B cell (primary cell): ENCODE data around the gene KLHL22. TPM values are rescaled to one million over a fixed set of nuclear protein-coding genes. Genes with fewer than 3 reads are reported as not detected.

Experiments used
- ATAC-seq: fragments of 200-7000 bp; cut with Tn5 transposase; one replicate; pipeline ENCODE4 v1.10.0; 2021; ENCODE audit warnings: low read depth, mild to moderate bottlenecking, moderate number of reproducible peaks, moderate library complexity
- CTCF ChIA-PET: fragments of 350-600 bp; sonication (Branson Sonifier 250); formaldehyde crosslinking; loops from one replicate; lab custom pipeline; 2021; ENCODE audit warnings: antibody characterized with exemption, inconsistent platforms; lab: Charles Lee
- POLR2A ChIA-PET: fragments of 350-600 bp; sonication (Branson Sonifier 250); formaldehyde crosslinking; loops from one replicate; lab custom pipeline; 2021; ENCODE audit warnings: antibody characterized with exemption; lab: Charles Lee
- DNase-seq: peaks from one replicate; pipeline ENCODE4 v3.0.0; 2013
- H2AFZ ChIP-seq: 2 replicates; pipeline ENCODE4 v1.6.1; 2012; ENCODE audit warnings: mild to moderate bottlenecking, low read depth, low read length; ENCODE audit not compliant: insufficient read depth, poor library complexity, severe bottlenecking
- H3K27ac ChIP-seq, 2 donors: 1 replicate in 1 of 2; 2 replicates in 1 of 2; pipeline ENCODE4 v1.5.1; 2012 to 2013; ENCODE audit warnings: low read length in 2 of 2, mild to moderate bottlenecking in 2 of 2, moderate library complexity in 1 of 2
- H3K27me3 ChIP-seq, 4 experiments: fragments of 200-600 bp in 1 of 4; sonication (generic) in 1 of 4; replicated peaks in 1 of 4; 1 replicate in 2 of 4; 2 replicates in 2 of 4; pipeline versions ENCODE4 v1.6.1 to v1.7.0; 2013 to 2016; ENCODE audit warnings: low read length in 3 of 4, mild to moderate bottlenecking in 2 of 4, mixed read lengths in 1 of 4, moderate library complexity in 1 of 4; ENCODE audit not compliant: insufficient read depth in 4 of 4, control insufficient read depth in 3 of 4; ENCODE audit errors: control extremely low read depth in 1 of 4
- H3K36me3 ChIP-seq, 2 experiments: replicated peaks in 1 of 2; 1 replicate in 1 of 2; 2 replicates in 1 of 2; pipeline versions ENCODE4 v1.6.1 to v1.7.1; 2013; ENCODE audit warnings: low read length in 1 of 2; ENCODE audit not compliant: insufficient read depth in 2 of 2, control insufficient read depth in 1 of 2; ENCODE audit errors: control extremely low read depth in 1 of 2, extremely low read depth in 1 of 2
- H3K4me1 ChIP-seq, 2 donors: fragments of 200-600 bp in 1 of 2; sonication (generic) in 1 of 2; 1 replicate in 1 of 2; 2 replicates in 1 of 2; pipeline versions ENCODE4 v1.5.1 to v1.6.1; 2013 to 2017; ENCODE audit warnings: low read length in 2 of 2; ENCODE audit not compliant: control insufficient read depth in 2 of 2, insufficient read depth in 2 of 2
- H3K4me2 ChIP-seq: replicated peaks from 2 replicates; pipeline ENCODE3; 2012; ENCODE audit warnings: mild to moderate bottlenecking, low read depth, low read length; ENCODE audit not compliant: poor library complexity, severe bottlenecking
- H3K4me3 ChIP-seq, 5 experiments: fragments of 200-600 bp in 1 of 5; sonication (generic) in 1 of 5; 1 replicate in 3 of 5; 2 replicates in 2 of 5; pipeline versions ENCODE4 v1.5.1 to v1.7.0; 2011 to 2016; ENCODE audit warnings: low read length in 4 of 5, mild to moderate bottlenecking in 4 of 5, low read depth in 2 of 5, control low read depth in 1 of 5, moderate library complexity in 1 of 5; ENCODE audit not compliant: insufficient read depth in 1 of 5; ENCODE audit errors: control extremely low read depth in 1 of 5, extremely low read depth in 1 of 5
- H3K79me2 ChIP-seq: fragments of 200-600 bp; sonication (generic); one replicate; pipeline ENCODE4 v1.6.0; 2016; ENCODE audit warnings: low read length; ENCODE audit not compliant: control insufficient read depth, insufficient read depth
- H3K9ac ChIP-seq: fragments of 200-600 bp; sonication (generic); 2 replicates; pipeline ENCODE4 v1.6.1; 2017; ENCODE audit warnings: mild to moderate bottlenecking, low read length, moderate library complexity
- H3K9me3 ChIP-seq, 3 donors: one replicate each; pipeline versions ENCODE4 v1.6.1 to v1.7.1; 2013; ENCODE audit warnings: low read length in 2 of 3; ENCODE audit not compliant: control insufficient read depth in 2 of 3, insufficient read depth in 1 of 3; ENCODE audit errors: control extremely low read depth in 1 of 3
- H4K20me1 ChIP-seq: 2 replicates; pipeline ENCODE4 v1.6.0; 2012; ENCODE audit warnings: mild to moderate bottlenecking, low read length; ENCODE audit not compliant: insufficient read depth, control insufficient read depth, poor library complexity, severe bottlenecking
- H3K27ac Mint-ChIP-seq: one replicate; pipeline ENCODE4 v1.8.0; 2021; ENCODE audit warnings: mixed read lengths
- H3K27me3 Mint-ChIP-seq: one replicate; pipeline ENCODE4 v1.8.0; 2021; ENCODE audit warnings: mixed read lengths
- H3K4me1 Mint-ChIP-seq: one replicate; pipeline ENCODE4 v1.8.0; 2021; ENCODE audit warnings: mixed read lengths
- H3K4me3 Mint-ChIP-seq: one replicate; pipeline ENCODE4 v1.8.0; 2021; ENCODE audit warnings: mixed read lengths
- H3K9me3 Mint-ChIP-seq: one replicate; pipeline ENCODE4 v1.8.0; 2022; ENCODE audit warnings: mixed read lengths; ENCODE audit not compliant: insufficient read depth
- EZH2 ChIP-seq: IDR thresholded peaks from 2 replicates; pipeline ENCODE4 v1.6.1; 2012; ENCODE audit warnings: borderline replicate concordance, low read depth, mild to moderate bottlenecking, moderate library complexity, low read length; ENCODE audit not compliant: insufficient read depth, poor library complexity, severe bottlenecking
- WGBS: methylation state at CpG from one replicate; pipeline ENCODE4 v1.1.5; 2013; ENCODE audit warnings: missing lambda C conversion rate; ENCODE audit not compliant: insufficient coverage; 5-methylcytosine and 5-hydroxymethylcytosine counted together
- intact Hi-C: fragments of 100-400 bp; cut with micrococcal nuclease; formaldehyde crosslinking; loops from one replicate; pipeline ENCODE4 v1.10.0; 2022
- polyA plus RNA-seq: library from polyadenylated mRNA; depleted of rRNA; stranded (reverse); fragments of >200 nt; gene quantifications from 2 replicates; pipeline ENCODE4 v1.2.3, GENCODE V29; 2012
- total RNA-seq, 2 donors: library from RNA; stranded (reverse); fragments of 120-200 nt in 1 of 2; gene quantifications; 1 replicate in 1 of 2; 2 replicates in 1 of 2; pipeline versions ENCODE4 v1.2.3 to v1.2.4, GENCODE V29; 2013 to 2022
- TF ChIP-seq, protein P1 (sequence below): fragments of 200-600 bp; IDR thresholded peaks from one replicate; pipeline ENCODE4 v1.8.0; 2022; ENCODE audit warnings: antibody characterized with exemption, mild to moderate bottlenecking

KLHL22 gene
- total and polyA plus RNA-seq, 2 donors (not counting 1 experiment from before 2014, with no cell fraction given) = 37.0 to 45.6 TPM

DNA sequence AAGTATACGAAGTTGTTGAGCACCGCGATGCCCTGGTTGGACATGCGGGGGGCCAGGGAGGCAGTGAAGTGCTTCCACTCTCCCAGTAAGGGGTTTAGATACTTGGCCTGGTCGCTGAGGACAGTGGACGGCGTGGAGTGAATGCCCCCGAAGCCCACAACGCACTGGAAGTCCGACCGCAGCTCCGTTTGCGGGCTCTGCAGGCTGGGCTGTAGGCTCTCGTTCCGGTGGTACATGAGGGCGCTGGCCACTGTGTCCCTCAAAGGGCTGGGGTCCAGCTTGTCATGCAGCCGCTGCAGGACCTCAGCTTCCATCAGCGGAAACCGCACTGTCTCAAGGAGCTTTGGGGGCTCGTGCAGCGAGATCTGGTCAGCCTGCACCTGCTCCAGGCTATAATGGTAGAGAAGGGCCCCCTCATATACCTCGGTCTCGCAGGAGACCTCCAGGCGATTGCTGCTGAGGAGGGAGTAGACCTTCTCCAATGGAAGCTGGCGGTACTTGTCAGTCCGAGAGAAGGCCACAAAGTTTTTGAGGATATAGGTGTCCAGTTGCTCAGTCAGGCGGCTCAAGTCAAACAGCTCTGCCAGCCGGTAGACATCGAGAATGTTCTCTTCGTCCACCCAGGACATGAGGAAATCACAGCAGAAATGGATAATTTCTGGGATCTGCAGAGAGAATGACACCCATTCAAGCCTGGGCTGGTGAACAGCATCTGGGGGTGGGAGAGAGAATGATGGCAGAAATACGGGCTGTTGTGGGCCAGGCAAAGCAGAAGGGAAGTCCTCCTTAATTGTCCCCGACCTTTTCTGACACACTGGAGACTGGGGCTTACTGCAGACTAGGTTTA, 30.5 kb downstream of the KLHL22 start:
- Histone ChIP-seq H3K4me3 (peak overlapping the region in 1 of 5 experiments; percentile 20), H4K20me1 (no peaks in the 10 kb centered on the region), H3K79me2 (peaks cover 13% of the 10 kb centered on the region), H3K27ac (peak overlapping the region; percentile 87 to 89), H3K4me2 (peak overlapping the region; percentile 71), H3K9ac (peak overlapping the region; percentile 45), H2AFZ (peak overlapping the region; percentile 70), H3K27me3 (no peaks in the 10 kb centered on the region), H3K4me1 (peaks cover 35 to 38% of the 10 kb centered on the region in 2 donors), H3K36me3 (peaks cover 0 to 24% of the 10 kb centered on the region in 2 experiments), H3K9me3 (peaks cover 0 to 19% (median 0%) of the 10 kb centered on the region in 3 donors)
- Mint-ChIP-seq H3K27ac (peak overlapping the region; percentile 100), H3K27me3 (no peaks in the 10 kb centered on the region), H3K4me1 (peaks cover 49% of the 10 kb centered on the region), H3K4me3 (peak overlapping the region; percentile 80), H3K9me3 (no peaks in the 10 kb centered on the region)
- ChIA-PET POLR2A (interaction anchor here (1.6 to 2.4 kb wide), 3 partner anchors 30 to 47 kb away, joined by 7 to 13 read pairs (median 11); partner anchors contain the start of genes KLHL22 and MED15), CTCF (interaction anchor here (1.3 to 3.7 kb wide), 5 partner anchors 9 to 47 kb away, joined by 7 to 35 read pairs (median 9); partner anchors contain the start of gene MED15)
- ATAC-seq = no peak
- WGBS = 98% methylated on average over 29 of the region's 32 CpGs
- intact Hi-C loops = loop anchor here (1.0 kb wide), 1 partner anchor 30 kb away; the partner anchor contains the start of gene KLHL22
- DNase-seq = no peak
- no peak for TF ChIP-seq EZH2
- TF ChIP-seq, protein P1, sequence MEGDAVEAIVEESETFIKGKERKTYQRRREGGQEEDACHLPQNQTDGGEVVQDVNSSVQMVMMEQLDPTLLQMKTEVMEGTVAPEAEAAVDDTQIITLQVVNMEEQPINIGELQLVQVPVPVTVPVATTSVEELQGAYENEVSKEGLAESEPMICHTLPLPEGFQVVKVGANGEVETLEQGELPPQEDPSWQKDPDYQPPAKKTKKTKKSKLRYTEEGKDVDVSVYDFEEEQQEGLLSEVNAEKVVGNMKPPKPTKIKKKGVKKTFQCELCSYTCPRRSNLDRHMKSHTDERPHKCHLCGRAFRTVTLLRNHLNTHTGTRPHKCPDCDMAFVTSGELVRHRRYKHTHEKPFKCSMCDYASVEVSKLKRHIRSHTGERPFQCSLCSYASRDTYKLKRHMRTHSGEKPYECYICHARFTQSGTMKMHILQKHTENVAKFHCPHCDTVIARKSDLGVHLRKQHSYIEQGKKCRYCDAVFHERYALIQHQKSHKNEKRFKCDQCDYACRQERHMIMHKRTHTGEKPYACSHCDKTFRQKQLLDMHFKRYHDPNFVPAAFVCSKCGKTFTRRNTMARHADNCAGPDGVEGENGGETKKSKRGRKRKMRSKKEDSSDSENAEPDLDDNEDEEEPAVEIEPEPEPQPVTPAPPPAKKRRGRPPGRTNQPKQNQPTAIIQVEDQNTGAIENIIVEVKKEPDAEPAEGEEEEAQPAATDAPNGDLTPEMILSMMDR = no peak
